A549 (cell line): ENCODE results near the gene UGT1A7. TPM values are rescaled to one million over a fixed set of nuclear protein-coding genes. Genes with fewer than 3 reads are reported as not detected.

Source experiments
- ATAC-seq, 2 experiments: fragments of 200-7000 bp in 1 of 2; fragments of >200 bp in 1 of 2; cut with Nextera tagmentation in 1 of 2; cut with Tn5 transposase in 1 of 2; 3 replicates each; pipeline versions ENCODE4 v1.8.0 to v1.9.1; 2018 to 2020; ENCODE audit warnings: mild to moderate bottlenecking in 1 of 2, moderate library complexity in 1 of 2
- CTCF ChIA-PET: fragments of 300-600 bp; sonication (Branson Sonifier 250); formaldehyde crosslinking; extraction: SDS; loops from one replicate; lab custom pipeline; 2021; ENCODE audit warnings: antibody characterized with exemption, inconsistent platforms; lab: Yijun Ruan, JAX
- POLR2A ChIA-PET: fragments of 350-600 bp; formaldehyde crosslinking; extraction: SDS; loops from one replicate; lab custom pipeline; 2021; ENCODE audit warnings: antibody characterized with exemption, inconsistent platforms; lab: Yijun Ruan, JAX
- DNase-seq, 2 experiments: peaks; one replicate each; pipeline versions ENCODE4 v3.0.0 to v3.0.0-alpha.2; 2011 to 2016; ENCODE audit warnings: low read depth in 1 of 2, low spot score in 1 of 2
- FAIRE-seq: peaks from 2 replicates; lab custom pipeline; 2011; peaks lifted over from hg19 to GRCh38; lab: Jason Lieb, UNC
- H3K27ac ChIP-seq, 2 experiments: fragments of >200 bp; sonication (Bioruptor Twin); formaldehyde crosslinking; 3 replicates each; pipeline ENCODE4 v1.5.1; 2016 to 2017
- H3K4me1 ChIP-seq: fragments of >200 bp; sonication (Bioruptor Twin); formaldehyde crosslinking; 3 replicates; pipeline ENCODE4 v1.6.1; 2016
- H3K4me2 ChIP-seq: fragments of >200 bp; sonication (Bioruptor Twin); formaldehyde crosslinking; 3 replicates; pipeline ENCODE4 v1.6.1; 2016
- H3K4me3 ChIP-seq: fragments of >200 bp; sonication (Bioruptor Twin); formaldehyde crosslinking; 3 replicates; pipeline ENCODE4 v1.5.1; 2016
- H3K9me3 ChIP-seq: fragments of >200 bp; sonication (Bioruptor Twin); formaldehyde crosslinking; 3 replicates; pipeline ENCODE4 v1.6.1; 2016
- BHLHE40 ChIP-seq: IDR thresholded peaks from 2 replicates; pipeline ENCODE4 v1.6.1; 2012; ENCODE audit warnings: low read depth, low read length, inconsistent platforms
- CEBPB ChIP-seq, 2 experiments: fragments of >200 bp in 1 of 2; sonication (Bioruptor Twin) in 1 of 2; formaldehyde crosslinking in 1 of 2; IDR thresholded peaks; 2 replicates each; pipeline ENCODE4 v1.6.1; 2012 to 2016
- CHD2 ChIP-seq: fragments of 150-350 bp; IDR thresholded peaks from 2 replicates; pipeline ENCODE4 v1.6.1; 2014; ENCODE audit warnings: low read length; ENCODE audit not compliant: partially characterized antibody
- CHD4 ChIP-seq: fragments of 200-600 bp; sonication (generic); IDR thresholded peaks from 2 replicates; pipeline ENCODE4 v1.6.1; 2016; ENCODE audit warnings: antibody characterized with exemption, mild to moderate bottlenecking, borderline replicate concordance
- CTCF ChIP-seq: fragments of >200 bp; sonication (Bioruptor Twin); formaldehyde crosslinking; IDR thresholded peaks from 3 replicates; pipeline ENCODE4 v1.5.1; 2016
- ELK1 ChIP-seq: fragments of 150-350 bp; IDR thresholded peaks from 2 replicates; pipeline ENCODE4 v1.6.1; 2014; ENCODE audit warnings: low read depth, mild to moderate bottlenecking, low read length
- ESRRA ChIP-seq: fragments of 150-350 bp; IDR thresholded peaks from 2 replicates; pipeline ENCODE4 v1.6.1; 2014; ENCODE audit warnings: mild to moderate bottlenecking, low read length, borderline replicate concordance
- FOSB ChIP-seq: fragments of 250-450 bp; sonication (Bioruptor Pico); IDR thresholded peaks from 2 replicates; pipeline ENCODE4 v1.5.0; 2020; ENCODE audit warnings: mild to moderate bottlenecking, moderate library complexity
- FOSL2 ChIP-seq, 2 experiments: fragments of 450-650 bp in 1 of 2; fragments of >200 bp in 1 of 2; sonication (Bioruptor Twin) in 1 of 2; formaldehyde crosslinking; IDR thresholded peaks; 2 replicates each; pipeline versions ENCODE4 v1.5.0 to v1.6.1; 2016 to 2020; ENCODE audit warnings: mild to moderate bottlenecking in 1 of 2, moderate library complexity in 1 of 2
- HDAC2 ChIP-seq: fragments of 200-600 bp; sonication (generic); IDR thresholded peaks from 2 replicates; pipeline ENCODE4 v1.6.1; 2016
- HEYL ChIP-seq: fragments of 250-450 bp; sonication (Bioruptor Pico); IDR thresholded peaks from 2 replicates; pipeline ENCODE4 v1.8.0; 2021; ENCODE audit warnings: mild to moderate bottlenecking, moderate library complexity
- HOXB5 ChIP-seq: fragments of 250-450 bp; sonication (Bioruptor Pico); IDR thresholded peaks from 2 replicates; pipeline ENCODE4 v1.5.0; 2020; ENCODE audit warnings: mild to moderate bottlenecking, moderate library complexity
- MAFK ChIP-seq: fragments of 450-650 bp; IDR thresholded peaks from 2 replicates; pipeline ENCODE4 v1.6.1; 2014; ENCODE audit not compliant: partially characterized antibody
- MAZ ChIP-seq: fragments of 150-350 bp; IDR thresholded peaks from 2 replicates; pipeline ENCODE4 v1.6.1; 2014; ENCODE audit warnings: antibody characterized with exemption, low read depth, low read length, borderline replicate concordance
- MYC ChIP-seq: IDR thresholded peaks from 2 replicates; pipeline ENCODE4 v1.6.1; 2012; ENCODE audit warnings: mild to moderate bottlenecking, inconsistent platforms, low read length, improper control_type of control experiment, borderline replicate concordance
- RARB ChIP-seq: fragments of 250-450 bp; sonication (Bioruptor Pico); IDR thresholded peaks from 2 replicates; pipeline ENCODE4 v1.8.0; 2021; ENCODE audit warnings: mild to moderate bottlenecking, moderate library complexity
- RCOR1 ChIP-seq: fragments of 150-350 bp; IDR thresholded peaks from 2 replicates; pipeline ENCODE4 v1.6.1; 2014; ENCODE audit warnings: antibody characterized with exemption, low read length, low read depth
- REST ChIP-seq: fragments of 200-600 bp; sonication (generic); IDR thresholded peaks from 2 replicates; pipeline ENCODE4 v1.6.1; 2016; ENCODE audit warnings: antibody characterized with exemption, mild to moderate bottlenecking, moderate library complexity
- RFX5 ChIP-seq: fragments of 450-650 bp; IDR thresholded peaks from 2 replicates; pipeline ENCODE4 v1.7.1; 2014; ENCODE audit warnings: antibody characterized with exemption, mild to moderate bottlenecking, moderate library complexity
- SMC3 ChIP-seq: fragments of >200 bp; sonication (Bioruptor Twin); formaldehyde crosslinking; IDR thresholded peaks from 3 replicates; pipeline ENCODE4 v1.6.1; 2018; ENCODE audit warnings: inconsistent platforms
- USF2 ChIP-seq: fragments of 450-650 bp; IDR thresholded peaks from 2 replicates; pipeline ENCODE4 v1.6.1; 2014; ENCODE audit warnings: antibody characterized with exemption
- WGBS: methylation state at CpG from one replicate; pipeline ENCODE4 v1.1.6; 2017; ENCODE audit errors: missing lambda C conversion rate; 5-methylcytosine and 5-hydroxymethylcytosine counted together
- polyA plus RNA-seq, 4 experiments: library from polyadenylated mRNA; depleted of rRNA in 3 of 4; stranded (reverse); fragments of >200 nt; fragmentation: RNase III in 1 of 4; extraction: RNeasy Plus Mini Kit Qiagen cat#74134 plus additional on column Dnase treatment in 1 of 4; gene quantifications; 2 replicates in 3 of 4; 3 replicates in 1 of 4; pipeline ENCODE4 v1.2.3, GENCODE V29; 2011 to 2017
- TF ChIP-seq, protein P1 (sequence below): fragments of >200 bp; sonication (Bioruptor Twin); formaldehyde crosslinking; IDR thresholded peaks from 3 replicates; pipeline ENCODE4 v1.6.1; 2016
- TF ChIP-seq, protein P2 (sequence below): fragments of >200 bp; sonication (Bioruptor Twin); formaldehyde crosslinking; IDR thresholded peaks from 2 replicates; pipeline ENCODE4 v1.6.1; 2016

The UGT1A7 gene
- polyA plus RNA-seq, 2 of the 4 experiments (the other 2 are of a cell fraction): 8.9 to 9.8 TPM

DNA sequence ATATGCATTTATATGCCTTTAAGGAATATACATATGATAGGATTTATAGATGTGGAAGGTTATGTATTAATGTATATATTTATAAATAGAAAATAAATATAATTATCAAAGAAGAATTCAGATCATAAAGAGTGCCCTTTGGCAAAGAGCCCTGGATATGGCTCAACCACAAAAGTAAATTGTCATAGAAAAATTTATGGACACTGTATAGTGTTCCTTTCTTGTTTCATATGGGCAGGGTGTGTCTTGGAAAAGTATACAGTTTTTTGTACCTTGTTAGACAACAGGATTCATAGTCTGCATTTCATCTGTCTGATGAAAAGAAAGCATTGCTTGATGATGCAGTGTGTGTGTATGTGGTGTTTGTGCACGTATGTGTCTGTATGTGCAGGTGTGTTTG, 2.9 kb downstream of the UGT1A7 start:
- WGBS: 79% methylated on average over 1 of the region's 1 CpG
- TF ChIP-seq BHLHE40: no peak
- no peak for TF ChIP-seq FOSL2 (IDR thresholded peaks at IDR 0.05)
- TF ChIP-seq FOSL2 (CRISPR knock-in tag; IDR thresholded peaks at IDR 0.05): no peak
- no peak for TF ChIP-seq MAZ
- no peak for TF ChIP-seq REST
- no peak for TF ChIP-seq ESRRA
- no peak for TF ChIP-seq HDAC2
- no peak for TF ChIP-seq CHD2
- no peak for TF ChIP-seq USF2
- no peak for TF ChIP-seq MYC
- no peak for TF ChIP-seq CEBPB (IDR thresholded peaks at IDR 0.05)
- no peak for TF ChIP-seq MAFK
- TF ChIP-seq SMC3: no peak
- H3K9me3 ChIP-seq: peaks cover 35% of the 10 kb centered on the region; the same call in 2 of the 3 replicates
- ATAC-seq (no peak), FAIRE-seq (no peak), DNase-seq (no peak)
- ChIA-PET POLR2A (no interaction called here), CTCF (no interaction called here)
- H3K4me2 ChIP-seq: no peak overlapping the region
- H3K4me3 ChIP-seq: no peak overlapping the region
- peaks cover 19% of the 10 kb centered on the region for H3K4me1 ChIP-seq
- H3K27ac ChIP-seq: peak overlapping the region; percentile 32 to 38; a peak in 4 of 6 replicates

DNA sequence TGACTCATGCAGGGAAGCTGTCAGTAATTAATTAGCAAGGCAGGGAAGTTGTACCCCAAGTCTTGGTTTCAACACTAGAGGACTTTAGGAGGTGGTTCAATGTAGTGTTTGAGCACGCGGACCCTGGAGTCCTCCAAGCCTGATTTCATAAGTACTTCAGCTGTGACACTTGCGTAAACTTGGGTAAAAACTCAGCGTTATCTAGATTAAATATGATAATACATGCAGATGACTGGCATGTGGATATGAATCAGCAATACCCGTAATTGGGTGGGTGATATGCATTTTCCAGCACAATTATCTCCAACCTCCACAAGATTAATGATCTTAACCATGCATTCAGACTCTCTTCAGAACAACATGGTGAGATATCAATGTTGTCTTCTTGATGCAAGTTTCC, 5.2 kb downstream of the UGT1A7 start:
- Histone ChIP-seq H3K4me1 (peaks cover 30% of the 10 kb centered on the region), H3K9me3 (peaks cover 37% of the 10 kb centered on the region; the same call in 2 of the 3 replicates), H3K4me2 (no peak overlapping the region), H3K27ac (peak overlapping the region; percentile 41 to 85; a peak in 5 of 6 replicates), H3K4me3 (no peak overlapping the region)
- FAIRE-seq (no peak), DNase-seq (no peak), ATAC-seq (no peak)
- WGBS: 94% methylated on average over 5 of the region's 5 CpGs
- CTCF ChIA-PET: no interaction called here
- TF ChIP-seq CHD2: no peak
- POLR2A ChIA-PET: no interaction called here

DNA sequence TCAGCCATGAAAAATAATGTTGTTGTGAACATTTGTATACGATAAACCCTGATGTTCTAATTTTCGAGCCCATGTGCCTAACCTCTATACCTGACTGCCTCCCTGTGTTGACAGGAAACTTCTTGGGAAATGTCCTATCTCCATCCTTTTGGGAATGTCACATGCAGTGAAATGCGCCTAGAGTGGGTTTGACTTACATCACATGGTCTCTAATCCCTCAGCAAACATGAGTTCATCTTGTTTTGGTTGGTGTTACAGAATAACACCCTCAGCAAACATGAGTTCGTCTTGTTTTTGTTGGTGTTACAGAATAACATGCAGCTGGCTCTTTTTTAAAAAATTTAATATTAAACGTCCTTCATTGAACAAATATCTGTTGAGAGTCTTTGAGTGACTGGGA, 6.6 kb downstream of the UGT1A7 start:
- POLR2A ChIA-PET: no interaction called here
- H3K4me2 ChIP-seq: no peak overlapping the region
- H3K27ac ChIP-seq: peak overlapping the region; percentile 85 to 100
- FAIRE-seq (no peak), DNase-seq (no peak), ATAC-seq (no peak)
- CTCF ChIA-PET: interaction anchor here (0.7 to 0.8 kb wide), 2 partner anchors 8 to 245 kb away, joined by 3 read pairs; no protein-coding TSS in a partner anchor
- 61% methylated on average over 5 of the region's 5 CpGs for WGBS
- H3K9me3 ChIP-seq: peaks cover 48% of the 10 kb centered on the region
- no peak overlapping the region for H3K4me3 ChIP-seq
- peaks cover 35% of the 10 kb centered on the region for H3K4me1 ChIP-seq
- TF ChIP-seq, protein P1, sequence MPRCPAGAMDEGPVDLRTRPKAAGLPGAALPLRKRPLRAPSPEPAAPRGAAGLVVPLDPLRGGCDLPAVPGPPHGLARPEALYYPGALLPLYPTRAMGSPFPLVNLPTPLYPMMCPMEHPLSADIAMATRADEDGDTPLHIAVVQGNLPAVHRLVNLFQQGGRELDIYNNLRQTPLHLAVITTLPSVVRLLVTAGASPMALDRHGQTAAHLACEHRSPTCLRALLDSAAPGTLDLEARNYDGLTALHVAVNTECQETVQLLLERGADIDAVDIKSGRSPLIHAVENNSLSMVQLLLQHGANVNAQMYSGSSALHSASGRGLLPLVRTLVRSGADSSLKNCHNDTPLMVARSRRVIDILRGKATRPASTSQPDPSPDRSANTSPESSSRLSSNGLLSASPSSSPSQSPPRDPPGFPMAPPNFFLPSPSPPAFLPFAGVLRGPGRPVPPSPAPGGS: no peak
- no peak for TF ChIP-seq FOSB
- TF ChIP-seq, protein P2, sequence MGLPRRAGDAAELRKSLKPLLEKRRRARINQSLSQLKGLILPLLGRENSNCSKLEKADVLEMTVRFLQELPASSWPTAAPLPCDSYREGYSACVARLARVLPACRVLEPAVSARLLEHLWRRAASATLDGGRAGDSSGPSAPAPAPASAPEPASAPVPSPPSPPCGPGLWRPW: no peak; the same call in 1 of the 2 replicates
- no peak for TF ChIP-seq CHD4
- no peak for TF ChIP-seq USF2
- no peak for TF ChIP-seq RFX5
- no peak for TF ChIP-seq HEYL (CRISPR knock-in tag)
- TF ChIP-seq RARB (CRISPR knock-in tag): no peak
- no peak for TF ChIP-seq RCOR1
- TF ChIP-seq ELK1: no peak
- no peak for TF ChIP-seq HOXB5 (CRISPR knock-in tag)
- TF ChIP-seq MAZ: no peak
- no peak for TF ChIP-seq BHLHE40
- no peak for TF ChIP-seq CHD2
- TF ChIP-seq CTCF: no peak
